Activated naive CD4-positive, alpha-beta T cell treated with anti-CD3 and anti-CD28 coated beads, Interleukin-2, amount 10 ng/mL, durations not matched to agents 7 days and 5 days (primary cell): Measurements from ENCODE around the gene ITGB8.

Experiments used
- CTCF ChIA-PET: fragments of 350-600 bp; sonication (Branson Sonifier 250); formaldehyde crosslinking; loops from one replicate; lab custom pipeline; 2021; ENCODE audit warnings: antibody characterized with exemption; lab: Charles Lee
- DNase-seq: peaks from one replicate; pipeline ENCODE4 v3.0.0-alpha.2; 2020
- H3K27ac Mint-ChIP-seq: one replicate; pipeline ENCODE4 v1.8.0; 2021; ENCODE audit warnings: mild to moderate bottlenecking, moderate library complexity, mixed read lengths
- H3K27me3 Mint-ChIP-seq: one replicate; pipeline ENCODE4 v1.8.0; 2021; ENCODE audit warnings: mild to moderate bottlenecking, mixed read lengths
- H3K36me3 Mint-ChIP-seq: one replicate; pipeline ENCODE4 v1.8.0; 2021; ENCODE audit warnings: mixed read lengths
- H3K4me1 Mint-ChIP-seq: one replicate; pipeline ENCODE4 v1.8.0; 2021; ENCODE audit warnings: mixed read lengths
- H3K4me3 Mint-ChIP-seq: one replicate; pipeline ENCODE4 v1.8.0; 2021; ENCODE audit warnings: mild to moderate bottlenecking, moderate library complexity, mixed read lengths
- H3K9me3 Mint-ChIP-seq: one replicate; pipeline ENCODE4 v1.8.0; 2021; ENCODE audit warnings: mixed read lengths

The ITGB8 gene

DNA sequence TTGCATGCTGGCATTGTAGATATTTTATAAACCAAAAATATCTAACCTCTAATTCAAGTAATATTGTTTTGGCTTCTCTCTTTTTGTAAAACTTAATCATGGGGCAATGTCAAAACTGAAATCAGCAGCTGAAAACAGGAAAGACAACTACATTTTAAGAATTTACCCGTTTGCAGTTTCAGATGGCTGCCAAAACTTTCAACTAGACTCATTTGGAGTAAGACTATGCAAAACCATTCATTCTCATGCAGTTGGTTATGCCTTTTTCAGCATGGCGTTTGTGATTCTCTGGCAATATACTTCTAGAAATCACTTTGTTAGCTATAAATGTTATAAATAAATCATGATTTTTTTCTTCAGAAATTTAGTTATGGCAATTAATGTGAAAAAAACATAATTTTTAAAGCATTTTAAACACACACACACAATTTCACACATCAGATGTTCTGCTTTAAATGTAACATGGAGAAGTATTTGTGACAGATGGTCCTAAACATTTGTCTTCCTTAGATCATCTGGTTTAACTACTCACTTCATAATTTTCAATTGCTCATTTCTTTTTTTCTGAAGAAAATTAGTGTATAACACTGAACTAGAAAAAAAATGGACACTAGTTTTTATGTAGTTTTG is 116.4 kb downstream of the ITGB8 start:
- Mint-ChIP-seq H3K4me3 (no peak overlapping the region), H3K36me3 (no peaks in the 10 kb centered on the region), H3K27me3 (no peaks in the 10 kb centered on the region), H3K9me3 (no peaks in the 10 kb centered on the region), H3K27ac (no peak overlapping the region), H3K4me1 (no peaks in the 10 kb centered on the region)
- CTCF ChIA-PET, result no interaction called here
- no peak for DNase-seq

DNA sequence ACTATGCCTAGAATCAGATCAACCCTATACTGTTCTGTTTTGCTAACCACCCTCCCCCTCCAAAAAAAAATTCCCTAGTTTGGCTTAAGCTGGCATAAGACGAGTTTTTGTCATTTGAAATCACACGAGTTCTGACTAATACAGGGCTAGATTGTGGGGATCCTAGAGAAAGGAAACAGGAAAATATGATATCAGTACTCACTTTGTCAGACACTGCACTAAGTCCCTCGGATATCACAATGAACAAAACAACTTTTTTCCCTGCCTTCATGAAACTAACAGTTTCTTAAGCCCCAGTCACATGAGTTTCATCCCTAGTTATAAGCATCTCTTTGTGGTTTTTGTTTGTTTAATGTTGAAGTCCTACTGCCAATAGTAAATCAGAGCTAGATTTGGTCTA is 118.5 kb downstream of the ITGB8 start:
- H3K27ac Mint-ChIP-seq, result no peak overlapping the region
- no peaks in the 10 kb centered on the region for H3K9me3 Mint-ChIP-seq
- no peaks in the 10 kb centered on the region for H3K4me1 Mint-ChIP-seq
- no peaks in the 10 kb centered on the region for H3K36me3 Mint-ChIP-seq
- H3K4me3 Mint-ChIP-seq, result no peak overlapping the region
- DNase-seq, result no peak
- no peaks in the 10 kb centered on the region for H3K27me3 Mint-ChIP-seq
- CTCF ChIA-PET, result no interaction called here

DNA sequence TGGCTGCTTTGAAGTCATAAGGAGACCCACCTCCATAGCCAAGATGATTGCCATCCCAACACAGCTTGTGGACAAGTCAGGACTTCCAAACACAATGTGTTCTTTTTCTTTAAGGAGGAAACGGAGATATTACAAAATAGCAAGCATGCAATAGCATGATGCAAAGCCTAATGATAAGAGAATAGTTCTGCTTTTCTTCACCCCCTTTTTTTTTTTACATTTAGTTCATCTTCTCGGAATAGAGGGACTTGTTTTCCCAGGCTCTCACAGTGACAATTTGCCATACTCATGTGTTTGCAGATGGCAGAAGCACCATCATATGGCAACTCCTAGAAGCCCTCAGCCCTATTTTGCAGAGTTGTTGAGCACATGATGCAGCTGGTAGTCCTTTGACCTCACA is 119.8 kb downstream of the ITGB8 start:
- DNase-seq, result no peak
- H3K4me3 Mint-ChIP-seq, result no peak overlapping the region
- H3K4me1 Mint-ChIP-seq, result no peaks in the 10 kb centered on the region
- no peaks in the 10 kb centered on the region for H3K9me3 Mint-ChIP-seq
- H3K27ac Mint-ChIP-seq, result no peak overlapping the region
- H3K27me3 Mint-ChIP-seq, result no peaks in the 10 kb centered on the region
- CTCF ChIA-PET, result no interaction called here
- no peaks in the 10 kb centered on the region for H3K36me3 Mint-ChIP-seq

DNA sequence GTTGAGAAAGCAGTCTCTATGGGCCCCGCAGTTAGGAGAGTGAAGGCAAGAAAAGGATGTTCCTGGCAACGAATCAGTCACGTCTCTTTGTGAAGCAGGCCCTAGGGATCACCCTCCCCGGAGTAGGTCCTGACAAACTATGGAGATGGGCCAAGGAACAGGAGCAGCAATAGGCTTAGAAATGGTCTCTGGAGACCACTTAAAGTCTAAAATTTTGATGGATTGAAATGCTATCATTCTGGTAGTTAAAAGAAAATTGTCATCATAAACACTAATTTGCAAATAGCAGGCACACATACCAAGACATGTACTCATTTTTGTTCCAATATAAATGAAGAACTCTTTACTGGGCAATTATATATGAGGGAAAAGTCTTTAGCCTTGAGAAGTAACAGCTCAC is 123.5 kb downstream of the ITGB8 start:
- no peak overlapping the region for H3K27ac Mint-ChIP-seq
- CTCF ChIA-PET, result no interaction called here
- H3K4me1 Mint-ChIP-seq, result no peaks in the 10 kb centered on the region
- H3K36me3 Mint-ChIP-seq, result no peaks in the 10 kb centered on the region
- no peak for DNase-seq
- H3K4me3 Mint-ChIP-seq, result no peak overlapping the region
- no peaks in the 10 kb centered on the region for H3K9me3 Mint-ChIP-seq
- H3K27me3 Mint-ChIP-seq, result no peaks in the 10 kb centered on the region

DNA sequence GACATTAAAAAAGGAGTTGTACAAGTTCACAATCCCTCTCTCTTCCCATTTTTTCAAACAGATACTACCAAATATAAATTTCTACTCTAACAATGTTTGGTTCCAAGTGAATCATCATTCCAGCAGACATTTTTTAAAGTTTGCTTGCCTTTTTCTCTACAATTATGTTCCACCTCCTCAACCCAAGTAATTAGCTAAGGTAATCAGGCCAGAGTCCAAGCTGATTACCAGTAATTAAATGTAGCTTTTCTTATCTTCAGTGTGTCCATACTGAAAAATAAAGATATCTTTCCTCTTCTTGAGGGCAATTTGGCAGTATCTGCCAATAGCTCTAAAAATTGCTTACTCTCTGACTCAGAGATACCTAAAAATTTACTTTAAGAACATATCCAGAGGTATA is 126.0 kb downstream of the ITGB8 start:
- no peak for DNase-seq
- CTCF ChIA-PET, result no interaction called here
- H3K27ac Mint-ChIP-seq, result no peak overlapping the region
- H3K36me3 Mint-ChIP-seq, result no peaks in the 10 kb centered on the region
- no peaks in the 10 kb centered on the region for H3K4me1 Mint-ChIP-seq
- no peaks in the 10 kb centered on the region for H3K9me3 Mint-ChIP-seq
- no peaks in the 10 kb centered on the region for H3K27me3 Mint-ChIP-seq
- no peak overlapping the region for H3K4me3 Mint-ChIP-seq

DNA sequence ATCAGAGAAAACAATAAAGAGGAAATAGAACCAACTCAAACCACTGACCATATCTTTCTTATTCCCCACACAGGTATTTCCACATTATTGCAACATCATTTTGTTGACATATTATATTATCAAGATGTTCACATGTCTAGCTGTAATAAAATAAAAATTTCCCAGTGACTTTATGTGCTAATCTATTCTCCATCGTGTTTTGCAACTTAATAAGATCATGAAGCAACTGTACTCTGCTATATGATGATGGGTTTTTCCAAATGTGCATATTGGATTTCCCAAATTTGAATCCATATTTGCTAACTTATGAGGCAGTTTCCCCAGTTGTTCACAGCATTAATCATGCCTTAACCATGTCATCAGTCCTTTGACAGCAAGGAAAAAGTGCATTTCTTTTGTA is 127.8 kb downstream of the ITGB8 start:
- CTCF ChIA-PET, result no interaction called here
- Mint-ChIP-seq H3K27ac (no peak overlapping the region), H3K4me1 (no peaks in the 10 kb centered on the region), H3K9me3 (no peaks in the 10 kb centered on the region), H3K4me3 (no peak overlapping the region), H3K27me3 (no peaks in the 10 kb centered on the region), H3K36me3 (no peaks in the 10 kb centered on the region)
- DNase-seq, result no peak

DNA sequence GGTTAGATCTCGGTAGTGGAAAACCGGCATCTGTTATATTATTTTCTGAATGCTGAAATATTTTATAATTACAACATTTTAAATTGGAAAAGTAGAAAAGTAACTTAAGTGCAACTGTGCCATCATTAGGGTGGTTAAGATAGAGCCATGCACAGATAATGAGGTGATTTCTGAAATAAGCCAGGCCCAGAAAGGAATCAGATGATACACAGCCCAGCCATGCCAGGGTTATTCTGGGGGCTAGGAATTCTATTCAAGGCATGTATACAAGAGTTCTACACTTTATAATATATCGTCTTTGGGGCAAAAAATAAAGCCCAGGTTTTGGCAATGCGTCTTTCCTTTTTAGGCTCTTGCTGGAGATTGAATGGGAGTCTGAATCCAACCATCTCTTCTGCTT is 128.7 kb downstream of the ITGB8 start:
- H3K4me3 Mint-ChIP-seq, result no peak overlapping the region
- CTCF ChIA-PET, result no interaction called here
- no peaks in the 10 kb centered on the region for H3K36me3 Mint-ChIP-seq
- H3K27me3 Mint-ChIP-seq, result no peaks in the 10 kb centered on the region
- no peaks in the 10 kb centered on the region for H3K9me3 Mint-ChIP-seq
- no peaks in the 10 kb centered on the region for H3K4me1 Mint-ChIP-seq
- H3K27ac Mint-ChIP-seq, result no peak overlapping the region
- no peak for DNase-seq

DNA sequence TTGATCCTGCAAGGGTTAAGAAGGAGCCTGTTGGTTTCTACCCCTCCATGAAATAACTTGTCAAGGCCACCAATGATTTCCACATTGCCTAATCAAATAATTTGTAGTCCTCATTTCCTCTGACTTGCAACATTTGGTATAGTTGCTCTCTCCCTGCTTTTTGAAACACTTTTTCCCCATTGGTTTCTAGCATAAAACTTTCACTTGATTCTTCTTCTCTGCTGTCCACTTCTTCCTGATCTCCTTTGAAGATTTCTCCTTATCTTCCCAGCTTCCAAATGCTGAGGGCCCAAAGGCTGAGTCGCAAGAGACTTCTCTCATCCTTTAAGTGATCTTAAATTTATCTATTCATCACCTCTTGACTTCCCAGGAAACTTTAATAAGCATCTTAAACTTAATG is 134.2 kb downstream of the ITGB8 start:
- Mint-ChIP-seq H3K4me1 (no peaks in the 10 kb centered on the region), H3K27ac (no peak overlapping the region), H3K9me3 (peaks cover 2% of the 10 kb centered on the region), H3K27me3 (no peaks in the 10 kb centered on the region), H3K4me3 (no peak overlapping the region), H3K36me3 (no peaks in the 10 kb centered on the region)
- DNase-seq, result no peak
- CTCF ChIA-PET, result no interaction called here
